ENCODE results near the gene HOMEZ. TPM values are rescaled to one million over a fixed set of nuclear protein-coding genes. Genes with fewer than 3 reads are reported as not detected.

HOMEZ gene
- polyA plus RNA-seq, 2 of the 4 experiments (the other 2 are of a cell fraction), result 7.7 to 9.2 TPM

DNA sequence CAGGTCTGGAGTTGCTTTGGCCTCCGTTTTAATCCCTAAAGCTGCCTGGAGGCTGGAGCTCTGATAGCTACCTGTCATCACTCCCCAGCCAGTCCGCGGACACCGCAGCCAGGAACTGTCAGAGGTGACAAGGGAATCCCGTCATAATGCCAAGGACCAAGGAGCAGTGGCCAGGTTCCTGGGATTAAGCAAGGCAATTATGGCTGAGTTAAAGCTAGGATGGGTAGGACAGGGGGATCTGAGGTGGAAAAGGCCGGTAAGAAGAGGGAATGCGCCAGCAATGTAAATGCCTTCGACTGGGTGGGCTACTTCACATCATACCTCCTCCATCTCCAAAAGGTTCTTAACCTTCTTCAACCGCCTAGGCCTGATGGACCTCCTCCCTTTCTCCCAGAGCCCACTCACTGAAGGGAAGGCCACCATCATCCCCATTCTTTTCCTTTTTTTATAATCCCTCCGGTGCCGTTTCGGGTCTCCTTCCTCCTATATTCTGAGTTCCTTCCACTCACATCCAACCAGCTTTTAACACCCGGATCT lies 14.8 kb upstream of the HOMEZ start:
- ChIA-PET CTCF (interaction anchor here (0.7 to 12.8 kb wide), 15 partner anchors 9 to 260 kb away, joined by 3 to 254 read pairs (median 3); partner anchors contain the start of genes HOMEZ and PABPN1), POLR2A (interaction anchor here (0.5 to 4.1 kb wide), 7 partner anchors 14 to 446 kb away, joined by 3 to 40 read pairs (median 7); partner anchors contain the start of genes ACIN1, C14orf119, HOMEZ and PABPN1)
- no peak for TF ChIP-seq CHD4 (IDR thresholded peaks at IDR 0.05; ENCODE audit: borderline replicate concordance)
- no peak for TF ChIP-seq CBX2 (IDR thresholded peaks at IDR 0.05; ENCODE audit: borderline replicate concordance, low read depth)
- no peak for TF ChIP-seq PHF8 (IDR thresholded peaks at IDR 0.05; ENCODE audit: borderline replicate concordance, low read depth)
- TF ChIP-seq MYC (IDR thresholded peaks at IDR 0.05; ENCODE audit: borderline replicate concordance, low read length), result no peak
- no peak for TF ChIP-seq ESRRA (IDR thresholded peaks at IDR 0.05; ENCODE audit: borderline replicate concordance, low read length)
- no peak for TF ChIP-seq TP53 (CRISPR knock-in tag; IDR thresholded peaks at IDR 0.05)
- no peak for TF ChIP-seq HDAC2 (IDR thresholded peaks at IDR 0.05)
- TF ChIP-seq, protein P1, sequence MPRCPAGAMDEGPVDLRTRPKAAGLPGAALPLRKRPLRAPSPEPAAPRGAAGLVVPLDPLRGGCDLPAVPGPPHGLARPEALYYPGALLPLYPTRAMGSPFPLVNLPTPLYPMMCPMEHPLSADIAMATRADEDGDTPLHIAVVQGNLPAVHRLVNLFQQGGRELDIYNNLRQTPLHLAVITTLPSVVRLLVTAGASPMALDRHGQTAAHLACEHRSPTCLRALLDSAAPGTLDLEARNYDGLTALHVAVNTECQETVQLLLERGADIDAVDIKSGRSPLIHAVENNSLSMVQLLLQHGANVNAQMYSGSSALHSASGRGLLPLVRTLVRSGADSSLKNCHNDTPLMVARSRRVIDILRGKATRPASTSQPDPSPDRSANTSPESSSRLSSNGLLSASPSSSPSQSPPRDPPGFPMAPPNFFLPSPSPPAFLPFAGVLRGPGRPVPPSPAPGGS (IDR thresholded peaks at IDR 0.05), result no peak
- no peak for TF ChIP-seq POLR2A (IDR thresholded peaks at IDR 0.05; ENCODE audit: low read length)
- no peak for TF ChIP-seq NPAS2 (CRISPR knock-in tag; IDR thresholded peaks at IDR 0.05; ENCODE audit: borderline replicate concordance)
- no peak for TF ChIP-seq CEBPB (IDR thresholded peaks at IDR 0.05)
- no peak for TF ChIP-seq RFX5 (IDR thresholded peaks at IDR 0.05)
- no peak for TF ChIP-seq HOXB5 (CRISPR knock-in tag; IDR thresholded peaks at IDR 0.05)
- TF ChIP-seq, protein P2, sequence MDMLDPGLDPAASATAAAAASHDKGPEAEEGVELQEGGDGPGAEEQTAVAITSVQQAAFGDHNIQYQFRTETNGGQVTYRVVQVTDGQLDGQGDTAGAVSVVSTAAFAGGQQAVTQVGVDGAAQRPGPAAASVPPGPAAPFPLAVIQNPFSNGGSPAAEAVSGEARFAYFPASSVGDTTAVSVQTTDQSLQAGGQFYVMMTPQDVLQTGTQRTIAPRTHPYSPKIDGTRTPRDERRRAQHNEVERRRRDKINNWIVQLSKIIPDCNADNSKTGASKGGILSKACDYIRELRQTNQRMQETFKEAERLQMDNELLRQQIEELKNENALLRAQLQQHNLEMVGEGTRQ (IDR thresholded peaks at IDR 0.05), result no peak
- no peak for TF ChIP-seq POLR2AphosphoS2 (conservative IDR thresholded peaks at IDR 0.05; ENCODE audit: low read length)
- no peak for TF ChIP-seq ZSCAN20 (CRISPR knock-in tag; IDR thresholded peaks at IDR 0.05)
- no peak for TF ChIP-seq FOSL2 (IDR thresholded peaks at IDR 0.05)
- no peak for TF ChIP-seq FOSL2 (CRISPR knock-in tag; IDR thresholded peaks at IDR 0.05)
- TF ChIP-seq RARB (CRISPR knock-in tag; IDR thresholded peaks at IDR 0.05), result no peak
- TF ChIP-seq GATA3 (IDR thresholded peaks at IDR 0.05; ENCODE audit: borderline replicate concordance), result no peak
- ATAC-seq (no peak), FAIRE-seq (no peak), DNase-seq (ENCODE audit: low read depth in 1 of 2, low spot score in 1 of 2) (no peak)
- no peaks in the 10 kb centered on the region for H3K9me3 ChIP-seq
- 22% methylated on average over 13 of the region's 13 CpGs for WGBS (ENCODE audit: missing lambda C conversion rate)
- peak overlapping the region; percentile 98 for H3K4me2 ChIP-seq
- peak overlapping the region; percentile 85 to 92 for H3K27ac ChIP-seq
- peaks cover 17% of the 10 kb centered on the region for H3K4me1 ChIP-seq
- H3K4me3 ChIP-seq, result peak overlapping the region; percentile 63

DNA sequence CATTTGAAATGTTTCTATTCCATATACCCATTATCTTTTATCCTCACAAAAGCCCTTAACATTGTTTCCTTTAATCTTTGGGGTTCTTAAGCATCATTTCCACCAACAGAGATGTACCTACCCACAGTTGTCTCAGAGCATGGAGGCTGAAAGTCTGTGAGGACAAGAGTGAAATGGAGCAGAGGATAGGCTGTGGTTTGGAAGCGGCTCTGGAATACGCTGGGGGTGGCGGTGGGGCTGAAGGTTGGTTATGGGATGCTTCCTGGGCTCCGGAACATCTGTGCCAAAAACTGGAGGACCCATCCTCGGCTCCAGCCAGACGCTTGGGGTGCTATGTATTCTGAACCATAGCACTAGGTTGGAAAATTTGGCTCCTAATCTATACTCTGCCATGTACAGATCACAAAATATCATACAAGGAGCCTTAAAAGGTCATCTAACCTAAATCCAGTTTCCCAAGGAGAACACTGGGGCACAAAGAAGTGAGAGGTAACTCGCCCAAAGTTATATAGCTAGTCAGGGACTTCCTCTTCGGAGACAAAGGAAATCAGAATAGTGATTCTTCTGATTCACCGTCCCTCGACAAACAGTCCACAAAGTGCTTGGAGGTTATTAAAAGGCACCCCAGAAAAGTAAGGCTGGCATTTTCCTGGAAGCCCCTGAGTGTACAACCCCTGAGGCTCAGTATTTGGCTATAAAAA lies 14.2 kb upstream of the HOMEZ start:
- 90% methylated on average over 10 of the region's 10 CpGs for WGBS (ENCODE audit: missing lambda C conversion rate)
- peaks cover 14% of the 10 kb centered on the region; the same call in 2 of the 3 replicates for H3K4me1 ChIP-seq
- no peak for DNase-seq (ENCODE audit: low read depth in 1 of 2, low spot score in 1 of 2)
- peak overlapping the region; percentile 98 for H3K4me2 ChIP-seq
- peak overlapping the region; percentile 85 to 92 for H3K27ac ChIP-seq
- no peak for ATAC-seq
- TF ChIP-seq HOXB13 (CRISPR knock-in tag; IDR thresholded peaks at IDR 0.05; ENCODE audit: low read depth), result no peak
- TF ChIP-seq CBX8 (IDR thresholded peaks at IDR 0.05), result no peak
- no peak for TF ChIP-seq ZFP36 (IDR thresholded peaks at IDR 0.05; ENCODE audit: borderline replicate concordance, partially characterized antibody)
- CTCF ChIA-PET, result interaction anchor here (0.7 to 12.8 kb wide), 11 partner anchors 10 to 261 kb away, joined by 3 to 254 read pairs (median 4); partner anchors contain the start of genes HOMEZ and PABPN1
- no peak for FAIRE-seq
- peak overlapping the region; percentile 63 for H3K4me3 ChIP-seq
- H3K9me3 ChIP-seq, result no peaks in the 10 kb centered on the region
- POLR2A ChIA-PET, result interaction anchor here (0.5 to 4.1 kb wide), 5 partner anchors 9 to 445 kb away, joined by 3 to 19 read pairs (median 4); partner anchors contain the start of gene HOMEZ
